GM23338 (cell line): ENCODE measurements around the gene RPL32. TPM values are rescaled to one million over a fixed set of nuclear protein-coding genes. Genes with fewer than 3 reads are reported as not detected.

ENCODE experiments used
- ATAC-seq: fragments of 200-7000 bp; cut with Tn5 transposase; 3 replicates; pipeline ENCODE4 v1.9.1; 2020
- DNase-seq: peaks from one replicate; pipeline ENCODE4 v3.0.0-alpha.2; 2015; ENCODE audit warnings: low spot score
- H2AFZ ChIP-seq: fragments of 200-600 bp; sonication (generic); 2 replicates; pipeline ENCODE4 v1.8.0; 2016; ENCODE audit warnings: antibody characterized with exemption, mild to moderate bottlenecking, moderate library complexity
- H3F3A ChIP-seq: fragments of 200-600 bp; sonication (generic); replicated peaks from 2 replicates; pipeline ENCODE4 v1.8.0; 2017; ENCODE audit warnings: antibody characterized with exemption, mixed run types, low read depth
- H3K27ac ChIP-seq: fragments of 200-600 bp; sonication (generic); 2 replicates; pipeline ENCODE4 v1.6.1; 2016; ENCODE audit warnings: low read depth
- H3K27me3 ChIP-seq: fragments of 200-600 bp; sonication (generic); 2 replicates; pipeline ENCODE4 v1.8.0; 2016; ENCODE audit warnings: mild to moderate bottlenecking, mixed run types, moderate library complexity; ENCODE audit not compliant: insufficient read depth
- H3K36me3 ChIP-seq: fragments of 200-600 bp; sonication (generic); 2 replicates; pipeline ENCODE4 v1.8.0; 2016; ENCODE audit warnings: mild to moderate bottlenecking; ENCODE audit not compliant: insufficient read depth
- H3K4me1 ChIP-seq: fragments of 200-600 bp; sonication (generic); 2 replicates; pipeline ENCODE4 v1.8.0; 2016; ENCODE audit warnings: mild to moderate bottlenecking, moderate library complexity; ENCODE audit not compliant: insufficient read depth
- H3K4me2 ChIP-seq: fragments of 200-600 bp; sonication (generic); 2 replicates; pipeline ENCODE4 v1.7.1; 2017; ENCODE audit warnings: mixed run types
- H3K4me3 ChIP-seq: fragments of 200-600 bp; sonication (generic); 2 replicates; pipeline ENCODE4 v1.6.1; 2016; ENCODE audit warnings: mixed run types
- H3K79me2 ChIP-seq: fragments of 200-600 bp; sonication (generic); replicated peaks from 2 replicates; pipeline ENCODE4 v1.8.0; 2017; ENCODE audit warnings: mild to moderate bottlenecking; ENCODE audit not compliant: insufficient read depth
- H3K9me2 ChIP-seq: fragments of 200-600 bp; sonication (generic); 2 replicates; pipeline ENCODE4 v1.8.0; 2017; ENCODE audit not compliant: insufficient read depth
- H4K20me1 ChIP-seq: fragments of 200-600 bp; sonication (generic); replicated peaks from 2 replicates; pipeline ENCODE4 v1.8.0; 2017; ENCODE audit warnings: mild to moderate bottlenecking; ENCODE audit not compliant: insufficient read depth
- H3K27ac Mint-ChIP-seq: 2 replicates; pipeline ENCODE4 v1.8.0; 2020; ENCODE audit warnings: inconsistent platforms, mild to moderate bottlenecking, moderate library complexity, mixed read lengths
- H3K27me3 Mint-ChIP-seq: 3 replicates; pipeline ENCODE4 v1.8.0; 2022; ENCODE audit warnings: low read depth, mild to moderate bottlenecking, moderate library complexity, mixed read lengths, inconsistent platforms; ENCODE audit not compliant: insufficient read depth, poor library complexity
- H3K36me3 Mint-ChIP-seq: 3 replicates; pipeline ENCODE4 v1.8.0; 2021; ENCODE audit warnings: low read depth, mild to moderate bottlenecking, inconsistent platforms, moderate library complexity, mixed read lengths
- H3K4me1 Mint-ChIP-seq: 3 replicates; pipeline ENCODE4 v1.8.0; 2020; ENCODE audit warnings: mild to moderate bottlenecking, inconsistent platforms, mixed read lengths
- H3K4me3 Mint-ChIP-seq: 3 replicates; pipeline ENCODE4 v1.8.0; 2021; ENCODE audit warnings: moderate library complexity, mild to moderate bottlenecking, inconsistent platforms, mixed read lengths
- H3K9me3 Mint-ChIP-seq: 3 replicates; pipeline ENCODE4 v1.8.0; 2020; ENCODE audit warnings: moderate library complexity, mild to moderate bottlenecking, inconsistent platforms, mixed read lengths
- CREB1 ChIP-seq: fragments of 250-450 bp; sonication (Bioruptor Pico); IDR thresholded peaks from 2 replicates; pipeline ENCODE4 v1.5.0; 2020; ENCODE audit warnings: low read depth, mild to moderate bottlenecking, moderate library complexity
- EZH2 ChIP-seq: fragments of 200-600 bp; sonication (generic); IDR thresholded peaks from one replicate; pipeline ENCODE4 v1.8.0; 2017; ENCODE audit warnings: antibody characterized with exemption, mild to moderate bottlenecking, low read depth; ENCODE audit not compliant: unreplicated experiment
- EZH2phosphoT487 ChIP-seq: fragments of 200-600 bp; sonication (generic); IDR thresholded peaks from one replicate; pipeline ENCODE4 v1.8.1; 2018; ENCODE audit warnings: antibody characterized with exemption; ENCODE audit not compliant: unreplicated experiment
- ZNF331 ChIP-seq: fragments of 250-450 bp; sonication (Bioruptor Pico); IDR thresholded peaks from 2 replicates; pipeline ENCODE4 v1.5.0; 2020; ENCODE audit warnings: low read depth, mild to moderate bottlenecking, moderate library complexity
- polyA plus RNA-seq: library from polyadenylated mRNA; unstranded; fragments of >200 nt; fragmentation: Nextera tagmentation; extraction: Ambion mirVana; gene quantifications from 2 replicates; pipeline ENCODE4 v1.2.1, GENCODE V29; 2016
- total RNA-seq: library from RNA; depleted of rRNA; stranded (reverse); fragments of >200 nt; shearing (Covaris generic); gene quantifications from 2 replicates; pipeline ENCODE4 v1.2.3, GENCODE V29; 2014
- TF ChIP-seq, protein P1 (sequence below): fragments of 250-450 bp; sonication (Bioruptor Pico); IDR thresholded peaks from 2 replicates; pipeline ENCODE4 v1.5.0; 2020; ENCODE audit warnings: mild to moderate bottlenecking, moderate library complexity

The RPL32 gene
- total and polyA plus RNA-seq, 2 experiments from 2014 or later, result 561 to 2,550 TPM

- Mint-ChIP-seq H3K27ac (no peak overlapping the region), H3K27me3 (peaks cover 4% of the 10 kb centered on the region), H3K36me3 (peaks cover 19% of the 10 kb centered on the region), H3K4me3 (peak overlapping the region; percentile 45), H3K4me1 (peaks cover 15% of the 10 kb centered on the region), H3K9me3 (no peaks in the 10 kb centered on the region)
- H3K79me2 ChIP-seq, result no peaks in the 10 kb centered on the region
- H3K4me1 ChIP-seq, result peaks cover 8% of the 10 kb centered on the region
- H3K4me2 ChIP-seq, result peak overlapping the region; percentile 78
- H3K4me3 ChIP-seq, result peak overlapping the region; percentile 58
- no peak overlapping the region for H3K27ac ChIP-seq
- H4K20me1 ChIP-seq, result no peaks in the 10 kb centered on the region
- no peaks in the 10 kb centered on the region for H3F3A ChIP-seq
- DNase-seq, result no peak
- ATAC-seq, result no peak
- H3K9me2 ChIP-seq, result no peaks in the 10 kb centered on the region
- no peaks in the 10 kb centered on the region for H3K36me3 ChIP-seq
- TF ChIP-seq EZH2 (no peak), ZNF331 (CRISPR knock-in tag) (no peak), CREB1 (no peak)
- H3K27me3 ChIP-seq, result no peaks in the 10 kb centered on the region
- H2AFZ ChIP-seq, result peak overlapping the region; percentile 43; the same call in 1 of the 2 replicates
These were observed 31.9 kb downstream of the RPL32 start for GRCh38 chr3:12809435-12809834.

DNA sequence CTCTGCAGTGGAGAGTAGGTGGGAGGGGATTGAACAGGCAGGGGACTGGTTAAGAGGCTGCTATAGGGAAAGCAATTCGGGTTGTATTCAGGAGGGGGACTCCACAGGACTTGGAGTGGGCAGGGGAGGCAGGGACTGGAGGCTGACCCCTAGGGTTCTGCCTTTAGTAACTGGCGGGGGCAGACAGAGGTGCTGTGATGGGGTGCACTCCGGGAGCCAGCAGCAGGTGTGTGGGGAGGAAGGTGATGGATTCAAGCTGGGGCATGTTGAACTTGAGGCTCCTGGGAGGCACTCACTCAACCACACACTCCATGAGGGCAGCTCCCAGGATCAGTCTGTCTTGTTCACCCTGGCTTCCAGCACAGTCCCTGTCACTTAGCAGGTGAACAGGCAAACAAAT is 32.4 kb downstream of the RPL32 start:
- no peak overlapping the region for H2AFZ ChIP-seq
- peaks cover 4% of the 10 kb centered on the region for H3K27me3 Mint-ChIP-seq
- peaks cover 22% of the 10 kb centered on the region for H3K36me3 Mint-ChIP-seq
- no peaks in the 10 kb centered on the region for H3K9me2 ChIP-seq
- H3F3A ChIP-seq, result no peaks in the 10 kb centered on the region
- no peaks in the 10 kb centered on the region for H3K9me3 Mint-ChIP-seq
- no peaks in the 10 kb centered on the region for H4K20me1 ChIP-seq
- no peak for ATAC-seq
- no peak for DNase-seq
- H3K27ac Mint-ChIP-seq, result no peak overlapping the region
- peaks cover 8% of the 10 kb centered on the region for H3K4me1 ChIP-seq
- H3K36me3 ChIP-seq, result no peaks in the 10 kb centered on the region
- no peaks in the 10 kb centered on the region for H3K79me2 ChIP-seq
- H3K4me3 Mint-ChIP-seq, result peak overlapping the region; percentile 45
- H3K4me1 Mint-ChIP-seq, result peaks cover 15% of the 10 kb centered on the region
- peak overlapping the region; percentile 78; the same call in 1 of the 2 replicates for H3K4me2 ChIP-seq
- peak overlapping the region; percentile 58; the same call in 1 of the 2 replicates for H3K4me3 ChIP-seq
- H3K27me3 ChIP-seq, result no peaks in the 10 kb centered on the region
- TF ChIP-seq, protein P1, sequence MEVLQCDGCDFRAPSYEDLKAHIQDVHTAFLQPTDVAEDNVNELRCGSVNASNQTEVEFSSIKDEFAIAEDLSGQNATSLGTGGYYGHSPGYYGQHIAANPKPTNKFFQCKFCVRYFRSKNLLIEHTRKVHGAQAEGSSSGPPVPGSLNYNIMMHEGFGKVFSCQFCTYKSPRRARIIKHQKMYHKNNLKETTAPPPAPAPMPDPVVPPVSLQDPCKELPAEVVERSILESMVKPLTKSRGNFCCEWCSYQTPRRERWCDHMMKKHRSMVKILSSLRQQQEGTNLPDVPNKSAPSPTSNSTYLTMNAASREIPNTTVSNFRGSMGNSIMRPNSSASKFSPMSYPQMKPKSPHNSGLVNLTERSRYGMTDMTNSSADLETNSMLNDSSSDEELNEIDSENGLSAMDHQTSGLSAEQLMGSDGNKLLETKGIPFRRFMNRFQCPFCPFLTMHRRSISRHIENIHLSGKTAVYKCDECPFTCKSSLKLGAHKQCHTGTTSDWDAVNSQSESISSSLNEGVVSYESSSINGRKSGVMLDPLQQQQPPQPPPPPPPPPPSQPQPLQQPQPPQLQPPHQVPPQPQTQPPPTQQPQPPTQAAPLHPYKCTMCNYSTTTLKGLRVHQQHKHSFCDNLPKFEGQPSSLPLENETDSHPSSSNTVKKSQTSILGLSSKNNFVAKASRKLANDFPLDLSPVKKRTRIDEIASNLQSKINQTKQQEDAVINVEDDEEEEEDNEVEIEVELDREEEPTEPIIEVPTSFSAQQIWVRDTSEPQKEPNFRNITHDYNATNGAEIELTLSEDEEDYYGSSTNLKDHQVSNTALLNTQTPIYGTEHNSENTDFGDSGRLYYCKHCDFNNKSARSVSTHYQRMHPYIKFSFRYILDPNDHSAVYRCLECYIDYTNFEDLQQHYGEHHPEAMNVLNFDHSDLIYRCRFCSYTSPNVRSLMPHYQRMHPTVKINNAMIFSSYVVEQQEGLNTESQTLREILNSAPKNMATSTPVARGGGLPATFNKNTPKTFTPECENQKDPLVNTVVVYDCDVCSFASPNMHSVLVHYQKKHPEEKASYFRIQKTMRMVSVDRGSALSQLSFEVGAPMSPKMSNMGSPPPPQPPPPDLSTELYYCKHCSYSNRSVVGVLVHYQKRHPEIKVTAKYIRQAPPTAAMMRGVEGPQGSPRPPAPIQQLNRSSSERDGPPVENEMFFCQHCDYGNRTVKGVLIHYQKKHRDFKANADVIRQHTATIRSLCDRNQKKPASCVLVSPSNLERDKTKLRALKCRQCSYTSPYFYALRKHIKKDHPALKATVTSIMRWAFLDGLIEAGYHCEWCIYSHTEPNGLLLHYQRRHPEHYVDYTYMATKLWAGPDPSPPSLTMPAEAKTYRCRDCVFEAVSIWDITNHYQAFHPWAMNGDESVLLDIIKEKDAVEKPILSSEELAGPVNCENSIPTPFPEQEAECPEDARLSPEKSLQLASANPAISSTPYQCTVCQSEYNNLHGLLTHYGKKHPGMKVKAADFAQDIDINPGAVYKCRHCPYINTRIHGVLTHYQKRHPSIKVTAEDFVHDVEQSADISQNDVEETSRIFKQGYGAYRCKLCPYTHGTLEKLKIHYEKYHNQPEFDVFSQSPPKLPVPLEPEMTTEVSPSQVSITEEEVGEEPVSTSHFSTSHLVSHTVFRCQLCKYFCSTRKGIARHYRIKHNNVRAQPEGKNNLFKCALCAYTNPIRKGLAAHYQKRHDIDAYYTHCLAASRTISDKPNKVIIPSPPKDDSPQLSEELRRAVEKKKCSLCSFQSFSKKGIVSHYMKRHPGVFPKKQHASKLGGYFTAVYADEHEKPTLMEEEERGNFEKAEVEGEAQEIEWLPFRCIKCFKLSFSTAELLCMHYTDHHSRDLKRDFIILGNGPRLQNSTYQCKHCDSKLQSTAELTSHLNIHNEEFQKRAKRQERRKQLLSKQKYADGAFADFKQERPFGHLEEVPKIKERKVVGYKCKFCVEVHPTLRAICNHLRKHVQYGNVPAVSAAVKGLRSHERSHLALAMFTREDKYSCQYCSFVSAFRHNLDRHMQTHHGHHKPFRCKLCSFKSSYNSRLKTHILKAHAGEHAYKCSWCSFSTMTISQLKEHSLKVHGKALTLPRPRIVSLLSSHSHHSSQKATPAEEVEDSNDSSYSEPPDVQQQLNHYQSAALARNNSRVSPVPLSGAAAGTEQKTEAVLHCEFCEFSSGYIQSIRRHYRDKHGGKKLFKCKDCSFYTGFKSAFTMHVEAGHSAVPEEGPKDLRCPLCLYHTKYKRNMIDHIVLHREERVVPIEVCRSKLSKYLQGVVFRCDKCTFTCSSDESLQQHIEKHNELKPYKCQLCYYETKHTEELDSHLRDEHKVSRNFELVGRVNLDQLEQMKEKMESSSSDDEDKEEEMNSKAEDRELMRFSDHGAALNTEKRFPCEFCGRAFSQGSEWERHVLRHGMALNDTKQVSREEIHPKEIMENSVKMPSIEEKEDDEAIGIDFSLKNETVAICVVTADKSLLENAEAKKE (CRISPR knock-in tag), result no peak
- TF ChIP-seq ZNF331 (CRISPR knock-in tag) (no peak), CREB1 (no peak), EZH2phosphoT487 (no peak)
- H3K27ac ChIP-seq, result no peak overlapping the region
